Sigmoid colon (tissue), 3 donors: ENCODE measurements around the gene ATP6V0B.

ENCODE experiments used
- CTCF ChIP-seq, 4 experiments: fragments of 450-650 bp in 3 of 4; fragments of 200-600 bp in 1 of 4; IDR thresholded peaks; one replicate each; pipeline ENCODE4 v1.5.1; 2016 to 2019; ENCODE audit warnings: antibody characterized with exemption in 4 of 4, mild to moderate bottlenecking in 3 of 4, moderate library complexity in 2 of 4
- POLR2A ChIP-seq, 2 donors: fragments of 450-650 bp; IDR thresholded peaks; one replicate each; pipeline ENCODE4 v1.6.1; 2016; ENCODE audit warnings: antibody characterized with exemption in 2 of 2, mild to moderate bottlenecking in 2 of 2, moderate library complexity in 2 of 2

- TF ChIP-seq CTCF (IDR thresholded peaks at IDR 0.05) (no peak), POLR2A (IDR thresholded peaks at IDR 0.05) (no peak)
These were observed 33.5 kb downstream of the ATP6V0B start for GRCh38 chr1:44008259-44008658.
